HG03520 (cell line): ENCODE results near the gene KCNMB1.

Experiments used
- ATAC-seq: cut with Tn5 transposase; IDR thresholded peaks from one replicate; pipeline ENCODE4 v1.9.1; 2021; ENCODE audit warnings: mild to moderate bottlenecking, moderate library complexity; ENCODE audit not compliant: unreplicated experiment

Gene KCNMB1, protein sequence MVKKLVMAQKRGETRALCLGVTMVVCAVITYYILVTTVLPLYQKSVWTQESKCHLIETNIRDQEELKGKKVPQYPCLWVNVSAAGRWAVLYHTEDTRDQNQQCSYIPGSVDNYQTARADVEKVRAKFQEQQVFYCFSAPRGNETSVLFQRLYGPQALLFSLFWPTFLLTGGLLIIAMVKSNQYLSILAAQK

DNA sequence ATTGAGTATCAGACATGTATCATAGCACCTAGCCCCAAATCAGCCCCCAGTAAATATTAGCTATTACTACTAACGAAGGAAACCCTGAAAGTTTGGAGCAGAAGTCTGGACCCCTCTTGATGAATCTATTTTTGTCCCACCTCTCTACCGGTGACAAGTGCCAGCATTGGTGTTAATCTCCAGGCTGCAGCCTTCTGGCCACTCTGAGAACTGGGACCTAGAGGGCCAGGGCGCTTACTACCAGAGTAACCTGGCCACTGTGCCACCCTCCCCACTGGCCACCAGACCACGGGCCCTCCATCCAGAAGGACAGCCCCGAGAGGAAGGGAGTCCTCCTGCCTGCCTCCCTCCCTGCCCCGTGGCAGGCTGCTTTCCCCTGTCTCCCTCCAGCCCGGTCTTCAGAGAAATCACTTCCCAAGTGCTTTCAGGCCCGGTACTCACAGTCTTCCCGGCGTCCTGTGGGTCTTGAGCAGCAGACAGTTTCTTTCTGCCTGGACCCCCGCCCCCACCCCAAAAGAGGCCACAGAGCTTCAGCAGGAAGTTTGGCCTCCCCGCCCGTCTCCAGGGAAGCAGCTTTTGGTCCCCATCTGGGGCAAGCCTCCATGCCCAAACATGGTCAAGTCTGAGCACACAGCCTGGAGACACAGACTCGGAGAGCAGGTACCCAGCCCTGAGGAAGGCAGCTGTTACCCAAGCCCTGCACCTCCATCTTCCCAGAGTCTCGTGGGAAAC, at the start of gene KCNMB1:
KCNMB1 (minus strand) TSS at position 550 of the 732 bp plus-strand sequence. CDS start 3,920 bp downstream, outside the sequence.
- ATAC-seq = no peak

DNA sequence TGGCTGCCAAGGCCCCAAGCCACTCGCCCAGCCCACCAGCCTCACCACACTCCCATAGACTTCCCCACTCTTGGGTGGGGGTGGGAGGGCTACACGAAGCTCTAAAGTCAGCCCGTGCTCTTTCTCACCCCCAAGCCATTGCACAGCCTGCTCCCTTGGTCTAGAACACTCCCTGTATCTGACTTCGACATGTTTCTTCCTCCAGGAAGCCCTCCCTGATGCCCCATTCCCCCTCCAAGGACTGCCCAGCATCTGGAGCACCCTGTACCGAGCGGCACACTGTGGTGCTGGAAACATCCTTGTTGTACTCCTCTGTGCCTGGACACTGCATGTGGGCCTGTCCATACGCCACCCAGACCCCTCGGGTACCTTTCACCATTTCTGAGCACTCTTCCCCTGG, 49.4 kb upstream of the KCNMB1 start:
- ATAC-seq = no peak

DNA sequence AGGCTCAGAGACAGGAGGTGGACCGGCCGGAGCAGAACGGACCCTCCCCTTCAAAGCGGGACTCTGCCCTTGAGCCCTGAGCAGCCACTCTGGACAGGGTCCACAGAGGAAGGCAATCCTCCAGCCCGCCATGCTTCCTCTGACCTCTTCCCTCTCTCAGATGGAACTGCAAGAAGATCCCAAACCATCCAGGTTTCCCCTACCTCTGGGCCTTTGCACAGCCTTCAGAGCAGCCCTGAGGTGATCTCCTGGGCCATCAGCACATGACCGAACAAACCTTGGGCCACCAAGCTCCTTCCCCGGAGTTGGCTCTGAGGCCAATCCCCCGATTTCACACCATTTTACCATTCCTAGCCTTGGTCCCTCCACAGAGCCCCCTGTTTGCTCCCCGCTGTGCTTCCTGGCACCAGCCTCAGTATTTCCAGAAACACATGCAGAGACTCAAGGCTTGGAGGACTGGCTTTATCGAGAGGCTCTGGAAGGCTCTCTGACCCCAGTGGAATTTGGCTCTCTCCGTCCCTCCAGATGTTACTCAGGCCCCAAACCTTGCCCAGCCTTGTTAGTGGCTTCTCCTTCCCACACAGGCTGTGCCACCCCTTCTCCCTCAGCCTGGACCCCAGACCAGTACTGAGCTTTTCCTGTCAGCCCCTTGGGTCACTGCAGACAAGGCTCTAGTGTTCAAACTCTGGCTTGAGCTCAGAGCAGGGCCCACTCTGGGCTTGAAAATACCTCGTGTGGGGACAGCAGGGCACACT, 48.6 kb upstream of the KCNMB1 start:
- no peak for ATAC-seq

DNA sequence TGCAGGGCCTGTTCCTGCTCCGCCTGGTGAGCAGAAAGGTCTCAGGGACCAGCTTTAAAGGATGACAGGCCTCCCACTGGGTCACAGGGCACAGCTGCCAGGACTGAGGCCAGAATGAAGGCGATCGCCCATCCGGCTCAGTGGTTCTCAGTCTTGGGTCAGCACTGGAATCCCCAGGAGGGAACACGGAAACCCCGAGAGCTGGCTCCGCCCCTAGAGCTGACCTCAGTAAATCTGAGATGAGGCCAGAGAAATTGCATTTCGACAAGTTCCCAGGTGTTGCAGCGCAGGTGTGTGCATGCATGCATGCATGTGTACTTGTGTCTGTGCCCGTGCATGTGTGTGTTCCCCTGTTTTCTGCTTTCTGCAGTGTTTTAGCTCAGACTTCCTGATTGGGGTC, 47.2 kb upstream of the KCNMB1 start:
- no peak for ATAC-seq

DNA sequence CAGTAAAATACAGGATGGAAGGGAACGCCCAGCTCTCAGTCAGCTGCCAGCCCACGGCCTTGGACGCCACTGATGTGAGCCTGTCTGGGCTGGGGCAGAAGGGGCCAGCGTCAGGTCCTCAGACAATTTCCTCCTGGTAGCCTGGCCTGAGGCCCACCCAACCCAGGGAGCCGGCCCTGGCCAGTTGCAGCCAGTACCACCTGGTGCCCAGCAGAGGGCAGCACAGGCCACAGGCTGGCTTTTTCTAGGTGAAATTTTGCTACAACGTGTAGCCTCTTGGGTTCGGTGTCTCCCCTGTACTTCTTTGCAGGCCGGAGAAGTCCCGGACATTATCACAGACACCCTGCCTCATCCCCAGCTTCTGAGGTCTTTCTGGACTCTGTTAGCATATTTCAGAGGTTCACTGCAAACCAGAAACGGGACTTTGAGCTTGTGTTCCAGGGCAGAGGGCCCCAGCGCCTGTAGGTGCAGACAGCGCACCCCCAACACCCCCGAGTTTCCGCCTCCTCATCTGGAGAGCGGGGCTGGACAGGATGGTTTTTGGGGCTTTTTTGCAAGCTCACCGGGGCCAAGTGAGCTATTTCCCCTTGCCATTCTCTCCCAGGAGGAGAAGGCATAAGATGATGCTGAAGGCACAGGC, 45.9 kb upstream of the KCNMB1 start:
- ATAC-seq = peak; percentile 74

DNA sequence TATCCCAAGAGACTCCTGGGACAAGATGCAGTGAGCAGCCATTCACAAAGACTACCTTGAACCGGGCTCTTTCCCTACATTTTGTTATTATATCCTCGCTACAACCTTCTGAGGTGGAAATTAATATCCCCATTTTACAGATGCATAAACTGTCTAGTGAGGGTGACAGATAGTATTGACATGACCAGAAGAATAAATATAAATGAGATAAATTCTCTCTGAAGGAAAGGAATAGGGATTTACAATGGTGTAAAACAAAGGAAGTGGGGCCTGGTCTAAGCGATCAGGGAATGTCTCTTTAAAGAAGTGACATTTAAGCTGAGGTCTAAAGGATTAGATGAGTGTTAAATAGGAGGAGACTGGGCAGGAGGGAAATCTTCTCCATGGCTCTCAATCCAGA, 43.5 kb upstream of the KCNMB1 start:
- ATAC-seq = no peak

DNA sequence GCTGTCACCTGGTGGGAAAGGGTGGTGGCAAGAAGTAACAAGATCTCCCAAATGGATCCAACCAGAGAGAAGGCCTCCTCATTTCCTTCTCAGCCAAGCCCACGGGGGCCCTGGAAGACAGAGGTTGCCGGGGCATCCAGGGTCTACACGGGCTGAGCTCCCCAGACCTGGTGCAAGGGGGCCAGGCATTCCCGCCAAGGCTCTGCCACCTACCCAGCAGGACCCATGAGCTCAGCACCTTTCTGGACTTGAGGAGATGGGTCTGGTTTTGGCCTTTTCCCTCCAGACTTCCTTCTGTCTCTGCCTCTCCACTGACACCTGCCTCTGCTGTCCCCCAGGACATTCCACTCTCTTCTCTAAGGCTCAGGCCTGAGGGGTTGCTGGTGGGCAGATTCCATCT, 42.4 kb upstream of the KCNMB1 start:
- ATAC-seq = no peak

DNA sequence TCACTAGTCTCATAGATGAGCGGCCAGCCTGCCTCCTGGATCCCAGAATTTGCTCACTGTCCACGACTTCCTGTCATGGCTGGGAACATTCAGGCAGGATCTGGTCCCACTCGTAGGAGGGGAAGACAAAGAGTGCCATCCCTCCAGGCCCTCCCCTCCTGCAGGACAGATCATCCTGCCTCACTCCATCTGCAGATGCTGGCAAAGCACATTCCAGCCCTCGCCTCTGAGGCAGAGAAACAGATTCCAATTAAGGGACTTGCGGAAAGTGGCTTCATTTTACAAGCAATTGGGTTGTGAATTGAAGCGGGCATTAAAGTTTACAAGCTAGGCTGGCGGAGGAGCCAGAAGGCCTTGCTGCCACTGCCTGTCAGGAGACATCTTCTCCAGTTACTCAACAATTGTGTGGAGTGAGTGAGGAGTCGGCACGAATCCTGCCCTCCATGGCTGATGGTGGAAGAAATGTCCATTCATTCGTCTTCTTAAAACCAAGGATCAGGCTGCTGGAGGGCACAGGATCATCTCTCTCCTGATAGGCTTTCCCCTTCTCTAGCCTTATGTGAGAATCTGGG, 41.8 kb upstream of the KCNMB1 start:
- no peak for ATAC-seq

DNA sequence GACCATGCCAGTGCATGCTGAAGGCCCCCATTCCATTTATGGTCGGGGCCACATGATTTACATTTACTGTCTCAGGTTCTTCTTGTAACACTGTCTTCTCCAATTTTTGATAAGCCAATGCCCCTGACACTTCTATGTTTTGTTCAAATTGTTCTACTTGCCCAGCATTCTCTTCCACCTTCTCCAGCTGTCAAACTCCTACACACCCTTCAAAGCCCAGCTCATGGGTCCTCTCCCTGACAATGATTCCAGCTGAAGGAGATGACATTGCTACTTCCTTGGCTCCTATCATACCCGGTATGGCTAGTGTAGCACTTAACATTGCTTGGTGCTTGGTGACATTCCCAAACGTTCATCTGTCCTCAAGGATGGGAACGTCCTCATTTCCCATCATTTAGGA, 41.1 kb upstream of the KCNMB1 start:
- ATAC-seq = no peak

DNA sequence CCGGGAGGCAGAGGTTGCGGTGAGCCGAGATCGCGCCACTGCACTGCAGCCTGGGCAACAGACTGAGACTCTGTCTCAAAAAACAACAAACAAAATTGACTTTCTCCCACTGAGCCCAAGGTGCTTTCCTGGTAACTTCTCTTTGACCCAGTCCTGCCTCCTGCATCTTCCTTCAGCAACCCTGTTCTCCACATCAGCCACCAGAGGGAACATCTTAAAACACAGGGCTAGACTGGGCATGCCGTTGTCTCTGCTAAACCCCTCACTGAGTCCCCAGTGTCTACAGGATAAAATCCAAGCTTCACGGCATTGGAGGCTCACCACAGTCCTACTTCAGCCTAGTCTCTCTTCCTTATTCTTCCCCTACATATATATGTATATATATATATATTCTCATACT, 39.8 kb upstream of the KCNMB1 start:
- ATAC-seq = no peak

DNA sequence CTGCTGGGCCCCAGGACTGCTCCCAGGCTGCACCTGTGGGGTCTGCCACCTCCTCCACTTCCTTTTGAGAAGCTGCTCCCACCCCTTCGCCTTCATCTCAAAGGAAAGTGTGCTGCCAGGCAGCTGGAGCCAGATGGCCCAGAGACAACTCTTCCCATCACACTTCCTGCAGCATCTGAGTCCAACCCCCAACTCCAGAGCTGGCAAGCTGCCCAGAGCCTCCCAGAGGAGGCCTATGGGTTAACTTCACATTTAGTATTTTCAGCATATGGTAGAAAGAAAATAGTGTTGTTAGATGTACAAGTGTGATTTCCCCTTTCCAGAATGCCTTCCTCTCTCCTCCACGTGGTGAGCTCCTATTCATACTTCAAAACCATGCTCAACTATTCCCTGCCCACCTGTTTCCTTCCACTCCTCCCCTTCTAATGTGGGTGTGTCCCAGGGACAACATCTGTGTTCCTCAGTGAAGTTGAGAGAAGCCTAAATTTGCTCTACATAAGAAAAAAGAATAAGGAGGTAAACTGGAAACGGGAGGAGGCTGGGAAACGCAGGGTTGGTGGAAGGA, 38.6 kb upstream of the KCNMB1 start:
- ATAC-seq = no peak

DNA sequence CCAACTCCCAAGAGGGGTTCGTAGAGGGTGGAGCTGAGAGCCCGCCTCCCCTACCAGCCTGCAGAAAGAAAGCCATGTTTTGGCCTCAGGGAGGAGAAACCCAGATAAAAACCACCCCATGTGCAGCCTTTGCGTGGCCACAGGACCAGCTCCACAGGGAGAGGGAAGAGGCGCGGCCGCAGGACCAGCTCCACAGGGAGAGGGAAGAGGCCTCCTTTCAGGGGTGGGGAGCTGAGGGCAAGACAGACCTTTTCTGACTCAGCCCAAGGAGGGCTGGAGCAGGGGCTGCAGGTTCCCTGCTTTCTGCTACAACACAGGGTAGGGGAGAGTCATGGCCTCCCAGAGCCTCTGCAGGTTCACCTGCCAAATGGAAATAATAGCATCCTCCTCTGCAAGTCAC, 37.6 kb upstream of the KCNMB1 start:
- ATAC-seq = no peak

DNA sequence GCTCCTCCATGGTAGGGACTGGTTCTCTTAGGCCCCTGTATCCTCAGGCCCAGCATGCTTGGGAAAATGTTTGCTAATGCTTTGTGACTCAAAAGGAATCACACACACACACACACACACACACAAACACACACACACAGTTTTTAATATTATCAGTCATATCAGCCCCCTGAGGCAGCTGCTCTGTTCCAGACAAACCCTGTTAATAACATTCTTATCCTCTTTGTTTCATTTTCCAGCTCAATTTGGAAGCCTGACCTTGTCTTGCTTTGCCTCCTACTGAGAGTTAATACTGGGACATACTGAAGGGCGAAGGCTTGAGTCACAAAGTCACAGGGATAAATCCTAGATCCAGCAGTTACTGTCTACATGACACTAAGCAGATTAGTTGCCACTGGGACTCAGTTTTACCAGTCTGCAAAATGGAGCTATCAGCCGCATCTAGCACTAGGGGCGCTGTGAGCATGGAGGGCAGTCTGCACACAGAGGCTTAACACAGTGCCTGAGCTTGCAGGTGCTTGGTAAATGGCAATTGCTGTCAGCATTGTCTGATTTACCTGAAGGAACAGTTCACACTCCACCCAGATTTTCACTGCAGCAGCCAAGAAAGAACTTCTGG, 37.1 kb upstream of the KCNMB1 start:
- peak; percentile 56 for ATAC-seq

DNA sequence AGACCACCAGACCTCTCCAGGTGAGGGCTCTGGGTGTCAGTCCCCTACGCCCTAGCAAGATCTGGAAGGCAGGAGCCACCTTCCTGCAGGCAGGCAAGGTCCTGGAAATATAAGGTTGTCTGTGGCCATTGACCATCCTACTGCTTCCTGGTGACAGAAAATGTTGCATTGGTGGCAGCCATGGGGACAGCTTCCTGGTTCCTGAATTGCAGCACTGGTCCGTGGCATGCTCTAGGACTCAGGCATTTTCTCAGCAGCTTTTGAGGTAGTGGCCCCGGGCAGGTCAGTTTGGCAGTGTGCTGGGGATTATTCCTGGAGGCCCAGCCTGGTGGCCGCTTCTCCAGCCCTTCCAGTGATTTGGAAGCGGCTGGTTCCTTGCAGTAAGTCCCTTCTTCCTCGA, 36.6 kb upstream of the KCNMB1 start:
- ATAC-seq = no peak

DNA sequence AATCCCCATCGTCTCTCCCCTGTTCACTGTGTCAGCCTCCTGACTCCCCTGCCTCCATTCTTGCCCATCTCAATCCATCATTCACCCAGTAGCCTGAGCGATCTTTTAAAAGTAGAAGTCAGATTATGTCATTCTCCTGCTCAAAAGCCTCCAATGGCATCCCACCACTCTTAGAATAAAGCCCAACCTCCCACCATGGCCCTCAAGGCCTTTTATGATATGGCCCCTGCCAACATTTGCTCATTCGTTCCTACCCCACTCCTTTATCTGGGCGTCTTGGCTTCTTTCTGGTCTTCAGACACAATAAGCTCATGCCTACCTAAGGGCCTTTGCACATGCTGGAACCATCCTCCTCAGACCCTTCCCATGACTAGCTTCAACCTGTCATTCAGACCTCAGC, 35.5 kb upstream of the KCNMB1 start:
- ATAC-seq = no peak

DNA sequence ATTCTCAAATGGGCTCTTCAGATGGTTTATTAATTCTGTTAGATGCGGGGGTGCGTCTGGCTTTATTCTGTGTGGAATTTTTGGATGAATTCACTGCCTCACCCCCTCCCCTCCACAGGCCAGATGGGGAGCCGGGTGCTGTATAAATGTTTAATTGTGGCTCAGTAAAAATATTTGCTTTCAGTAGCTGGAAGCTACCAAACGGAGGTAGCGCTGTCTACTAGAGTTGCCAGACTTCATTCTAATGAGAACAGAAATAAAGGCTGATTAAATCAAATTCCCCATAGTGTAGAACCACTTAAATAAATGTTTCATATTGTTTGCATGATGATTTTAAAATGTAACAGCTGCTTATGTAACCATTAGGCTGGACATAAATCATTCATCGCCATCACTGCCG, 34.5 kb upstream of the KCNMB1 start:
- no peak for ATAC-seq

DNA sequence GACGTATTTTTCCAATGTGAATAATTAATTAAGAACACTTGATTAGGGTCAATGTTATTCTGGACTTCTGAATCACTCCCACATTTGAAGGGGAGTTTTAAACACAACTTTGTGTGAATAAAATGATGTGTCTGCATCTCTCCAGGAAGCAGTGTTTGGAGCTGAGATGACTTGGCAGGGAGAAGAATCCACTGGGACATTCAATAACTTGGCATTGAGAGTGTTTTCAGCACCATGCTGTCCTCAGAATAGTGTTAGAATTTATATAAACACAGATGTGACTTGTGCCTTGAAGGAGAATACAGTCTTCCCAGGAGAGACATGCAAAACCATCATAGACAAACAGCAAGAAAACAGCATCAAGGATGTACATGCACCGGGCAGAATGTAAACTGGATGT, 32.7 kb upstream of the KCNMB1 start:
- no peak for ATAC-seq

DNA sequence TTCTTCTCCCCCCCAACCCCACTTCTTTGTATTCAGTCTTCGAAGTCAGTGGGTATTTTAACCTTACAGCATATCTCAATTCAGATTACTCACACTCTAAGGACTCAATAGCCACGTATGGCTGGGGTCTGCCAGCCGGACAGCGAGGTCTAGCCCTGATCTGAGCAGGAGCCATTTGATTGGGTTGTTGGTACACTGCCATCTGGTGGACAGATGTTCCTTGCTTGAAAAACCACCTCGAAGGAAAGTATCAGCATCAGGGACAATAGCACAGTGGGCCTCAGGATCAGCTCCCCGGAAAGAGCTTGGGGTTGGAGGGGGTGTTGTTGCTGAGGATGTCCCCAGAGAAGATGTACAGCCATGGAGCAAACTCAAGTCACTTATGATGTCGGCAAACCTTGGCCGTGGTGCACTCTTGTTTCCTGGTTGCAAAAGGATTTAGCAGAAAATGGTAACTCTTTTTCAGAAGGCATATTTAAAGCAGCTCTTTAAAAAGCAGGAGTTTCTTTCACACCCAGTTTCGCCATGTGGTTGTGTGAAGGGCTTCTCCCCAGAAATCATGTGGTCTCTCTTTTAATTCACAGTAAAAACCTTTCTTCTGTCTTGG, 31.7 kb upstream of the KCNMB1 start:
- ATAC-seq = peak; percentile 53

DNA sequence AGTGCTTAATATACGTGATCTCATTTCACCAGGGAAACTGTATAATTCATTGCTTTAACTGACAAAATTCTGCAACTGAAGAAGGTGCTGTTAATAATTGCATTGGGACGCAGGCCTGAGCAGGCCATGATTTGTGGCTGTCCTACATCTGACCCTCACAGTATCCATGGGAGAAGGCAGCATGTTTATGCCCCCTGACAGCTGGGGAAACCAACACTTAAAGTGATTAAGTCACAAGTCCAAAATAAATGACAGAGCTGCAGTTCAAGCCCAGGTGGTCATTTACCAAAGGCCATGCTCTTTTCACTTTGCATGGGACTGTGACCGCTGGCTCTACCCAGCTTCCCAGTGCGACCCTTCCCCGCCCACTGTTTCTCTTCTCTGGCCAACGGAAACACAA, 30.5 kb upstream of the KCNMB1 start:
- no peak for ATAC-seq

DNA sequence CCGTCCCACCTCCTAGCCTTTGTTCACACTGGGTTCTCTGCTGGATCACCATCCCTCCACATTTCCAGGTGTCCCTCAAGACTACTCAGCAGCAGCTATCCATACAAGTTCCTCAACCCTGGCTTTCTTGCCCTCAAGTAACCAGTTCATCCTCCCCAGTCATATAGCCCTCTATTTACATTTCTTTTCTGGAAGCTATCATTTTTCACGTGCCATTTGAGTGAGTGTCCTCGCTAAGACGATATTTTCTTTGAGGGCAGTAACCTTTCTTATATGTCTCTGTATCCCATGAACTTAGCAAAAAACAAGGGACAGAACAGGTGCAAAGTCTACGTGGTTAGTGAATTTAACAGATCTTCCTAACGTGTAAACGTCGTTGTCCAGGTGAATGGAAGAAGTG, 29.6 kb upstream of the KCNMB1 start:
- ATAC-seq = no peak
